ENCODE data around the gene CCDC86. TPM values are rescaled to one million over a fixed set of nuclear protein-coding genes. Genes with fewer than 3 reads are reported as not detected.

Gene CCDC86
- total RNA-seq, 2 experiments from 2014 or later: 8.0 to 9.0 TPM

- H3K4me1 Mint-ChIP-seq (ENCODE audit: low read depth): no peaks in the 10 kb centered on the region
- no peak overlapping the region for H3K4me3 Mint-ChIP-seq
- H3K9me3 Mint-ChIP-seq: no peaks in the 10 kb centered on the region
- H3K27me3 ChIP-seq (ENCODE audit: control insufficient read depth in 1 of 2, insufficient read depth in 2 of 2, low read length in 2 of 2): no peaks in the 10 kb centered on the region
- peaks cover 3% of the 10 kb centered on the region for H3K4me1 ChIP-seq (ENCODE audit: insufficient read depth, low read length)
- ATAC-seq (ENCODE audit: poor library complexity): no peak
- no peaks in the 10 kb centered on the region for H3K27me3 Mint-ChIP-seq
- intact Hi-C loops (cut with DNase I, micrococcal nuclease): no loop called here
- DNase-seq: no peak
- CTCF ChIA-PET: interaction anchor here (1.4 kb wide), 1 partner anchor 65 kb away, joined by 6 read pairs; no protein-coding TSS in a partner anchor
- POLR2A ChIA-PET: no interaction called here
- H3K27ac ChIP-seq (ENCODE audit: low read depth in 1 of 2, low read length in 2 of 2): no peak overlapping the region
- TF ChIP-seq CTCF (IDR thresholded peaks at IDR 0.05): no peak
- H3K4me3 ChIP-seq (ENCODE audit: low read length): no peak overlapping the region
- H3K9me3 ChIP-seq (ENCODE audit: control insufficient read depth in 1 of 2, insufficient read depth in 1 of 2, low read length in 2 of 2): no peaks in the 10 kb centered on the region
- H3K27ac Mint-ChIP-seq: no peak overlapping the region
- H3K36me3 Mint-ChIP-seq (ENCODE audit: low read depth): peaks cover 97% of the 10 kb centered on the region
- H3K36me3 ChIP-seq (ENCODE audit: insufficient read depth, low read length): peaks cover 87% of the 10 kb centered on the region
Observed at GRCh38 chr11:60895687-60896086, 53.8 kb downstream of the CCDC86 start.

GRCh38 chr11:60897496-60897895 lies 55.6 kb downstream of the CCDC86 start:
- Histone ChIP-seq H3K27ac (ENCODE audit: low read depth in 1 of 2, low read length in 2 of 2) (no peak overlapping the region), H3K27me3 (ENCODE audit: control insufficient read depth in 1 of 2, insufficient read depth in 2 of 2, low read length in 2 of 2) (no peaks in the 10 kb centered on the region), H3K9me3 (ENCODE audit: control insufficient read depth in 1 of 2, insufficient read depth in 1 of 2, low read length in 2 of 2) (no peaks in the 10 kb centered on the region), H3K4me1 (ENCODE audit: insufficient read depth, low read length) (peaks cover 3% of the 10 kb centered on the region), H3K4me3 (ENCODE audit: low read length) (no peak overlapping the region), H3K36me3 (ENCODE audit: insufficient read depth, low read length) (peaks cover 95% of the 10 kb centered on the region)
- no peak for ATAC-seq (ENCODE audit: poor library complexity)
- DNase-seq: no peak
- intact Hi-C loops (cut with DNase I, micrococcal nuclease): no loop called here
- peaks cover 97% of the 10 kb centered on the region for H3K36me3 Mint-ChIP-seq (ENCODE audit: low read depth)
- H3K27me3 Mint-ChIP-seq: no peaks in the 10 kb centered on the region
- H3K27ac Mint-ChIP-seq: no peak overlapping the region
- TF ChIP-seq CTCF (IDR thresholded peaks at IDR 0.05): no peak
- CTCF ChIA-PET: interaction anchor here (1.0 kb wide), 1 partner anchor 66 kb away, joined by 3 read pairs; no protein-coding TSS in a partner anchor
- POLR2A ChIA-PET: interaction anchor here (1.5 kb wide), 1 partner anchor 9 kb away, joined by 3 read pairs; the partner anchor contains the start of gene PRPF19
- H3K4me1 Mint-ChIP-seq (ENCODE audit: low read depth): peaks cover 3% of the 10 kb centered on the region
- H3K9me3 Mint-ChIP-seq: no peaks in the 10 kb centered on the region
- H3K4me3 Mint-ChIP-seq: no peak overlapping the region

- Mint-ChIP-seq H3K27ac (no peak overlapping the region), H3K4me1 (ENCODE audit: low read depth) (peaks cover 21% of the 10 kb centered on the region), H3K27me3 (no peaks in the 10 kb centered on the region), H3K36me3 (ENCODE audit: low read depth) (peaks cover 99% of the 10 kb centered on the region), H3K9me3 (no peaks in the 10 kb centered on the region), H3K4me3 (no peak overlapping the region)
- ATAC-seq (ENCODE audit: poor library complexity) (peak; percentile 70), DNase-seq (peak in 5 of 14 experiments; percentile 11 to 76 (median 41))
- no peaks in the 10 kb centered on the region for H3K27me3 ChIP-seq (ENCODE audit: control insufficient read depth in 1 of 2, insufficient read depth in 2 of 2, low read length in 2 of 2)
- no peak overlapping the region for H3K27ac ChIP-seq (ENCODE audit: low read depth in 1 of 2, low read length in 2 of 2)
- intact Hi-C loops (cut with DNase I, micrococcal nuclease): loop anchor here (1.0 to 2.0 kb wide), 2 partner anchors 68 to 124 kb away; no protein-coding TSS in a partner anchor
- POLR2A ChIA-PET: no interaction called here
- no peak overlapping the region for H3K4me3 ChIP-seq (ENCODE audit: low read length)
- CTCF ChIA-PET: interaction anchor here (0.6 to 2.8 kb wide), 12 partner anchors 9 to 260 kb away, joined by 3 to 25 read pairs (median 4); partner anchors contain the start of gene TMEM109
- peak; percentile 90 for TF ChIP-seq CTCF (IDR thresholded peaks at IDR 0.05)
- peaks cover 96% of the 10 kb centered on the region for H3K36me3 ChIP-seq (ENCODE audit: insufficient read depth, low read length)
- H3K4me1 ChIP-seq (ENCODE audit: insufficient read depth, low read length): peaks cover 11% of the 10 kb centered on the region
- H3K9me3 ChIP-seq (ENCODE audit: control insufficient read depth in 1 of 2, insufficient read depth in 1 of 2, low read length in 2 of 2): no peaks in the 10 kb centered on the region
Observed at GRCh38 chr11:60899046-60899936, 57.4 kb downstream of the CCDC86 start.

Measured in CD4-positive, alpha-beta T cell (primary cell).